Inflammatory macrophage (primary cell): ENCODE data around the gene CD70.
"Not testable (repeated sequence)": the region's sequence is repeated elsewhere in the genome, so short reads cannot be mapped to it uniquely, and the experiment has no call there.

Experiments used
- DNase-seq, 2 donors: peaks; one replicate each; pipeline ENCODE4 v3.0.0-alpha.2; 2020 to 2022

CD70 gene

DNA sequence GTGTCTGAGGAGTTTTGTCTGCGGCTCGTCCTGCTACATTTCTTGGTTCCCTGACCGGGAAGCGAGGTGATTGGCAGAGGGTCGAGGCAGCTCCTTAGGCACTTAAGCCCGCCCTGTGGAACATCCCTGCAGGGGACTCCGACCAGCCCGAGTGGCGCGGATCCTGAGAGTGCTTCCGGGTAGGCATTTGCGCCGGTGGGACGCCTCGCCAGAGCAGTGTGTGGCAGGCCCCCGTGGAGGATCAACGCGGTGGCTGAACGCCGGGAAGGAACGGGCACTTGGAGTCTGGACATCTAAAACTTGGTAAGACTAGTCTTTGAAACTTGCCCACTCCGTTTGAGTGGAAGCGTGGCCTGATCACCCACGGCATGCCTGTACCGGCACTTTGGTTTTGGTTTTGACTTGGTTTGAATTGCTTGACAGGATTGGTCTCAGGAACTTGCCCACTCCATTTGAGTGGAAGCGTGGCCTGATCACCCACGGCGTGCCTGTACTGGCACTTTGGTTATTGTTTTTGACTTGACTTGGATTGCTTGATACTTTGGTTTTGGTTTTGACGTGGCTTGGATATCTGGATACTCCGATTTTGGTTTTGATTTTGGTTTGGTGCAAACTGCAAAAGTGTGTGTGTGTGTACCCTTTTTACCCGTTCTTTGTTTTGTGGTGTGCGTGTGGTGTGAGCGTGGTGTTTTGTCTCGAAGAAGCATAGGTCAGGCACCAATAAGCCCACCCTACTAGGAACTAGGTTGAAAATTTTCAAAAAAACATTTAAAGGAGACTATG is 6.7 kb upstream of the CD70 start:
- DNase-seq: not testable (repeated sequence)

DNA sequence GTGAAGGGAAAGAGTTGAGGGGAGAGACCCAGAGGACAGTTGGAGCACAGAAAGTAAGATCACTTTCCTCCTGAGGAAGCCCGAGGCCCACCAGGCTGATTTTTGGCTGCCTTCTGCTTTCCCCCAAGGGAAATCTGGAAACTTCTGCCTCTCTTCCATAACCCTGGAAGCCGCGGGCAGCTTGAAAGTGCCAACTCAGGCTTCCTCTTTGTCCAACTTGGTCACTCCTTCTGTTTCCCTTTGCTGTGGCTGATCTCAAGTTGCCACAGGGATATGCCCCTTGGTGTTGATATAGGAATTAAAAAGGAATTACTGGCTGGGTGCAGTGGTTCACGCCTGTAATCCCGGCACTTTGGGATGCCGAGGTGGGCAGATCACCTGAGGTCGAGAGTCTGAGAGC is 5.7 kb upstream of the CD70 start:
- DNase-seq: no peak

DNA sequence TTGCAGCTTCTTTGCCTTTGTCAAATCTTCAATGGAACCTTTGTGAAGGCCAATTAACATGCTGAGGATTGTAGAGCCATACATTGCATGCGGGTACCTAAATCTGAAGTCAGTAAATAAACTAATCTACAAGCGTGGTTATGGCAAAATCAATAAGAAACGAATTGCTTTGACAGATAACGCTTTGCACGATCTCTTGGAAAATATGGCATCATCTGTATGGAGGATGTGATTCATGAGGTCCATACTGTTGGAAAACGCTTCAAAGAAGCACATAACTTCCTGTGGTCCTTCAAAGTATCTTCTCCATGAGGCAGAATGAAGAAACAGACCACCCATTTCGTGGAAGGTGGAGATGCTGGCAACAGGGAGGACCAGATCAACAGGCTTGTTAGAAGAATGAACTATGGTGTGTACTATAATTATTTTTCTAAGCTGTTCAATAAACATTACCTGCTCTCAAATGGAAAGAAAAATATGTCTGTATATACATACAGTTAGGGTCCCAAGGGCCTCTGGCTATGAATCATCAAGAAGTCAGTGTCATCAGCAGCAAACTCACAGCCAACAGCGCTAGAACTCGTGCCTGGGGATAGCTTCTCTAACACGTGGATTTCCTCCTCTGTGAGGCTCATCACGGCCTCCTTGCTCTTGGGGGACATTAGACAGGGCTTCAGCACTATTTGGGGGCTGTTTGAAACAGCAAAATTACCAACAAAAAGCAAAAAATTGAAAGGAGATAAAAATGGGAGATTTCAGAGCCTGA is 2.9 kb upstream of the CD70 start:
- no peak for DNase-seq

DNA sequence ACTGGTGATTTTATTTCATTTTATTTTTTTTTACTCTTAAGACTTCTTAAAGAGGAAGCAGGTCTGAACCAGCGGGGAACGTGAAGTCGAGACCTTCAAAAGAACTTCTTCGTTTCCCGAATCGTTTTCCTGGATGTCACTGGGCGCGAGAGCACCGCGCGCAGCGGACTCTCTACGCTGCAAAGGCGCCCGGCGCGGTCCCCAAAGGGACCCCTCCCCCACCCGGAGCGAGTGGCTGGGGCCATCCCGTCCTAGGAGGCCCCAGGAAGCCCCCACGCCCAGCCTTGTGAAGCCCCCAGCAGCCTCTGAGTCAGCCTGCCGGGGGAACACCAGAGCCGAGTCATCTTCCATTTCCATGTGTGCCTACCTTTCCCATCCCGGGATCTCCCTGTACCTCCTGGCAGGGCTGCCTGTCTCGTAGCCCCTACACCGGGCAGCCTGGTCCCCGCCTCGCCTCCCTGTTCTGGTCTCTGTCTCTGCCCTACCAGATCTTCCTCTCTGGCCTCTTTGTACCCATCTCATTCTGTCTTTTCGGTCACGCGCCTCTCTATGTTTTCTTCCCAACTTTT is 608 bp downstream of the CD70 start:
- DNase-seq: peak in 1 of 2 donors; percentile 24

DNA sequence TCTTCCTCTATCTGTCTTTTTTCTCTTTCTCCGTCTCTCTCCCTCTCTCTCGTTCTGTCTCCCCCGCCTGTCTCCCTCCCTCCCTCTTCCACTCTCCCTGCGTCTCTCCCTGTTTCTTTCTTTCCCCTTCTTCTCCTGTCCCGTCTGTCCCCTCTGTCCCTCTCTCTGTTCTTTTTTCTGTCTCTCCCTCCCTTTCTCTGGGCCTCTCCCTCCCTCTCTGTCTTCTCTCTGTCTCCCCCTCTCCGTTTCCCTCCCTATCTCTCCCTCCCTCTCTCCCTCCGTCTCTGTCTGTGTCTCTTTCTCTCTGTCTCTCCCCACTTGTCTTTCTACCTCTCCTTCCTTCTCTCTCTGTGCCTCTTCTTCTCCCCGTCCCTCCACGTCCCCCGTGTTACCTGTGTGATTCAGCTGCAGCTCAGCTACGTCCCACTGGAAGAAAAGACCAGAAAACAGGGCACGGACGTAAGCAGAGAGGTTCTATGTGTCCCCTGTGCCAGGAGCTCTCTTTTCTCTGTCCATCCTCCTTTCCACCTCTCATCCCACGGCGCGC is 1.2 kb downstream of the CD70 start:
- no peak for DNase-seq

DNA sequence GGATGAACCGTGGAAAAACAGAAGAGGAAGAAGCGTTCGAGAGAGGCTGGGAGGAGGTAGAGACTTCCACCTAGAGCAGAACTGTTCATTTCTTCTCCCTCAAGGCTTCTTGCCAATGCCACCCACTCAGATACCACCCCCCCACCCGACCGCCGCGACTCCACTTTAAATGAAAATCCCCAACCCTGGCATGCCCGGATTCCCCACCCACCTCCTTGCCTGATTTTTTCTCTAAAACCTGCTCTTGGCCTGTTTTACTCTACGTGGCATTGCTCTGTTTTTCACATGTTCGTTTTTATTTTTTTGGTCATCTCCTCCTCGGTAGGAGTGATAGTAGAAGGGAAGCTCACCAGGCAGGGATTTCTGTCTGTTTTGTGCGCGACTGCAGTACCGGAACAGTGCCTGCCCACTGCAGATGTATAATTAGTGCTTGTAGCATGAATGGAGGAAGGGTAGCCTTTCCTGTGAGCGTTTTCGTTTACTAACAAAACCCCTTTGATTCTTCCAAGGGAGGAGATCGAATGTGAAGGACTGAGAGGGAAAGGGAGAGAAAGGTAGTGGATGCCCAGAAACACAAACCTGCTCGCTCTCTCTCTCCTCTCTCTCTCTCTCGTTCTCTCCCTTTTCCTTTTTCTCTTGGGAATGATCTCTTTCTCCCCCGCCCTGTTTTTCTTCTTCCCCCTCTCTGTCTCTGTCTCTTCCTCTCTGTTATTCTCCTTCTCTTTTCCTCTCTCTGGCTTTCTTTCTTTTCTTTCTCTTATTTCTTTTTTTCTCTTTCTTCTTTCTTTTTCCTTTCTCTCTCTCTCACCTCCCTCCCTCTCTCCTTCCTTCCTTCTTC is 2.2 kb downstream of the CD70 start:
- peak in 1 of 2 donors; percentile 34 for DNase-seq

DNA sequence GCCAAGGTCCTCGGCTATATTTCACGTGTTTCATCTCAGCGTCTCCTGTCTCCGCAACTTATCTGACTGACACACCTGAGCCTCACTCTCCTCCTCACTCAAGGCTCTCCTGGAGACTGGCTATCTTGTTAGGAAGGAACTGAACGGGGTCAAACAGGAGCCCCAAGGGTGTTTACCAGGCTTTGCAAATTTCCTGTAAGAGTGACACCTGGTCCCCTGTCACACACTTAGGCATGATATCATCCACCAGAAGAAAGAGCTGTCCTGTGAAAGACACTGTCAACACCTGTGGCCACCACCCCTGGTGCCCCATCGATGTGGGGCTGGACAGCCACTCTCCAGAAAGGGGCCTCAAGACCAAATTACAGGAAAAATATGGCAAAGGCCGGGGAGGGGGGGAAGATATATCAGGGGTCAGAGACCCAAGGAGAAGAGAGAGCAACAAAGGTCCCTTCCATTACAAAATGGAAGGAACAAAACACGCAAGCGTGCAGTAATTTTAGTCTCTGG is 2.9 kb downstream of the CD70 start:
- no peak for DNase-seq

- no peak for DNase-seq
These were observed 3.7 kb downstream of the CD70 start for GRCh38 chr19:6587093-6587820.

GRCh38 chr19:6586726-6587092 is 4.2 kb downstream of the CD70 start:
- no peak for DNase-seq

DNA sequence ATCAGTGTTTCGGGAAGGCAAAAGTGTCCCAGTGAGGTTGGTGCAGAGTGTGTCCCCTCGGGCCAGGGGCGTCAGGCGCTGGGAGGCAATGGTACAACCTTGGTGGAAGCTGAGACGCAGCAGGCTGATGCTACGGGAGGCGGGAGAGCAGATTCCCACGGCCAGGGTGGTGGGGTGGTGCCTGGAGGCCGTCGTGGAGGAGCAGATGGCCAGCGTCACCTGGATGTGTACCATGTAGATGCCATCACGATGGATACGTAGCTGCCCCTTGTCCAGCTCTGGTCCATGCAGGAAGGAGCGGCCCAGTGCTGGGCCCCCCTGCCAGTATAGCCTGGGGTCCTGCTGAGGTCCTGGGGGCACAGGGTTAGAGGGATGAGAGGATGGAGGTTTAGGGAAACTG is 4.9 kb downstream of the CD70 start:
- DNase-seq: no peak

- not testable (repeated sequence) for DNase-seq
These were observed 8.2 kb downstream of the CD70 start for GRCh38 chr19:6582515-6583484.

GRCh38 chr19:6580313-6580712 is 10.6 kb downstream of the CD70 start:
- DNase-seq: no peak

DNA sequence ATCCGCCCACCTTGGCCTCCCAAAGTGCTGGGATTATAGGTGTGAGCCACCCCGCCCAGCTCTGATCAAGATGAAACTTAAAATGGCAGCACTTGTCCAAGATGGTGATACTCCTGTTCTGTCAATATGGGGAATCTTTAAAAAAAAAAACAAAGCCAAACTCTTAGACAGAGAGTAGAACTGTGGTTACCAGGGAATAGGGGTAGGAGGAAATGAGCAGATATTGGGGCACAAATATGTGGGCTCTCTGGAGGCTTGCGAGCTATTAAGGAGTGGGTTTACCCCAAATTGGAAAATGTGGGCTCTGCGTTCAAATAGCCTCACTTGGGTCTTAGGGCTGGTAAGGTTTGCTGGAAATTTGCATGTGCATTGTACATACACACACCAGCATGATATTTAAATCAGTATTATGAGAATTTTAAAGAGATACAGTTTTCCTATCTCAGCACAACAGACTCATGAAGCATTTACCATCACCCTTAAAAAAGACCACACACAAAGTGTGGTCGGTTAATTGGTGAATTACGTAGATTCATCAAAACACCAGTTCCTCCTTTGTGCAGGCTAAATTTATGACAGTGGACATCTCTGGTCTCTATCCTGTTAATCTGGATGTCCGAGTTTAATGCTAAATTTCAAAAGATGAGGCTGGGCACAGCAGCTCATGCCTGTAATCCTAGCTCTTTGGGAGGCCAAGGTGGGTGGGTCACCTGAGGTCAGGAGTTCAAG is 11.3 kb downstream of the CD70 start:
- no peak for DNase-seq

- DNase-seq: peak; percentile 88 to 96
These were observed 13.3 kb downstream of the CD70 start for GRCh38 chr19:6577476-6578125.

- DNase-seq: no peak
These were observed 14.0 kb downstream of the CD70 start for GRCh38 chr19:6576869-6577475.

- DNase-seq: no peak
These were observed 17.6 kb downstream of the CD70 start for GRCh38 chr19:6573350-6573749.

DNA sequence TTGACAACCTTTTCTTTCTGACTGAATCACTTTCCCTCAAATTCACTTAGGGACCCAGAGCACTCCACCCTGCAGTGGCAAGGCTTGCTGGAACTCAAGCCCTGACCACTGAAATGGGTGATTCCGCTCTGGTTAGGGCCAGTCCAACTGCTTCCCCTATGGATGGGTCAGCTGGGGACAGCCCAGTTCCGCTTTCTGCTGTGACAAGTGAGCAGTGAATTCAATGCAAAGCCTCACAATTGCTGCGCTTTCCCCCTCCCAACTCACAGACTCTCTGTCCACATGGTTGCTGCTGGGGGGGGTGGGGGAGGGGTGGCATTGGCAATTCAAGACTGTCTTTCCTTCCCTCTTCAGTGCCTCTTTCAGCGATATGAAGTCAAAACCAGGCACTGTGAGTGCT is 18.7 kb downstream of the CD70 start:
- DNase-seq: peak; percentile 86

DNA sequence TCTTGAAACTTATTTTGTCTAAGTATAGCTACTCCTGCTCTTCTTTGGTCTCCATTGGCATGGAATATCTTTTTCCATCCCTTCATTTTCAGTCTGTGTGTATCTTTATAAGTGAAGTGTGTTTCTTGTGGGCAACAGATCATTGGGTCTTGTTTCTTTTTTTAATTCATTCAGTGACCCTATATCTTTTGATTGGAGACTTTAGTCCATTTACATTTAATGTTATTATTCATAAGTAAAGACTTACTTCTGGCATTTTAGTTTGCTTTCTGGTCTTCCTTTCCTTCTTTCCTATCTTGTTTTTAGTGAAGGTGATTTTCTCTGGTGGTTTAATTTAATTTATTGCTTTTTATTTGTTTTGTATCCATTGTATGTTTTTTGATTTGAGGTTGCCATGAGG is 19.8 kb downstream of the CD70 start:
- DNase-seq: no peak

GRCh38 chr19:6570764-6571163 is 20.2 kb downstream of the CD70 start:
- DNase-seq: no peak
